ENCODE results near the gene DACT2.
"Not testable (repeated sequence)": the region's sequence is repeated elsewhere in the genome, so short reads cannot be mapped to it uniquely, and the experiment has no call there.

DACT2 gene

DNA sequence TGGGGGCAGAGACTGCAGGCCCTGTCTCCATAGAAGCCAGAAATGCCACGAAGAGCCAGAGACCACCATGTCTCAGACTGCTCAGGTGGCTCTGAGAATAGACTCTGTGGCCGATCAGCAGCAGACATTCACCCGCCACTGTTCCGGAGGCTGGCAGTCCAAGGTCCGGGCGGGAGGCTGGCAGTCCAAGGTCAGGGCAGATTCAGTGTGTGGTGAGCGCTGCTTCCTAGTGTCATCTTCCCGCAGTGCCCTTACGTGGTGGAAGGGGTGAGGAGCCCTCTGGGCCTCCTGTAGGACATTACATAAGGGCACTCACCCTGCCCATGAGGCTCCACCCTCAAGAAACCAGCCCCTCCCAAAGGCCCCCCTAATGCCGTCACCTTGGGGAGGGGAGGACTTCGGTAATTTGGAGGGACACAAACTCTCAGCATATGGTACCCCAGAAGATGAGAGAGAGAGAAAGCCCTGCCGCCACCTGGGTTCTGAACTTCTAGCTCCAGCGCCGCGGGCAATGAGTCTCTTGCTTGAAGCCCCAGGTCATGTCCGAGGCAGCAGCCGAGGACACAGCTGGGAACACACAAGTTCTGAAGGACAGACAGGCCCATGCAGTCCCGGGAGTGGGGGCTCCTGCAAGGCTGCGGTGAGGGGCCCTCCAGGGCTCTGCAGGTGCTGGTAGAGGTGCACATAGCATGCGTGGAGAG, 36.4 kb downstream of the DACT2 start:
- no peak for DNase-seq (ENCODE audit: low read depth)

DNA sequence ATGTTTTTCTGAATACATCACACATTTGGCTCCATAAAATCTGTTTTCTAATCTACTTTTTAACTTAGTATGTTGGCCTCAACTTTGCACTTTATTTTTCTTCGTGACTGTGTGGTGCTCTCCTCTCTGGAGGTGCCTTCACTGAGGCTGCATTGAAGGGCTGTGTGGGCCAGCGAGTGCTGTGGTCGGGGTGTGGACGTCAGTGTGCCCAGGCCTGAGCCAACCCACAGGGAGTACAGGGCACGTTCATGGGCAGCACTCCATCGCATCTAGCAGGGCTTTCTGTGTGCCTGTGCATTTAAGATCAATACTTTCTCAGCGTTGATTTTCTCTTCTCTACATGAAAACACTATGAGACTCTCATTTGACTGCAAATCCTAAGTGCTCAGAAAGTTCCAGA, 37.8 kb downstream of the DACT2 start:
- DNase-seq (ENCODE audit: low read depth): no peak

DNA sequence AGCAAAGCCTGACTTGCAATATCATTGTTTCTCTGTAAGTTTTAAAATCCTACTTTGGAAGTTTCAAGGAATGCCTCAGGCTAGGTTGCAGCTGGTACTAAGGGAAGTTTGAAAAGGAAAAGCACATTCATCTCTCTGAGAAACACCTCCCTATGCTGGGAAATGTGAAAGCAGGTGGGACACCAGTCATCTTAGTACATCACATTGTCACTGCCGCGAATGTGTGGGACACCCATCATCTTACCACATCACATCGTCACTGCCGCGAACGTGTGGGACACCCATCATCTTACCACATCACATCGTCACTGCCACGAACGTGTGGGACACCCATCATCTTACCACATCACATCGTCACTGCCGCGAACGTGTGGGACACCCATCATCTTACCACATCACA, 38.3 kb downstream of the DACT2 start:
- not testable (repeated sequence) for DNase-seq (ENCODE audit: low read depth)

DNA sequence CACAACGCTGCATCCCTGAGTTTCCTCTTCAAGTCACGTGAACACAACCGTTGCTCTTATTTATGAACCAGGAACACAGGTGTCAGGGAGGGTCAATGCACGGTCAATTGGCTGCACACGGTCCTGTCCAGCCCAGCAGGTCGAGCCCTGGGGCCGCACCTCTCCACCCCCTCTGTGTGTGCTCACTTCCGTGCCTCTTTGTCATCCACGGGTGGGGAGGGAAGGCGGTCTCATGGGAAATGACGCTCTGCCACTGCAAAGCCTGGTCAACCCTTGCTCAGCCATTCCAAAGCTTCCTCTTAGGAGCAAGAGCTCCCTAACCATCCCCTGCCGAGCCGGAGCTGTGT, 38.7 kb downstream of the DACT2 start:
- DNase-seq (ENCODE audit: low read depth): no peak

DNA sequence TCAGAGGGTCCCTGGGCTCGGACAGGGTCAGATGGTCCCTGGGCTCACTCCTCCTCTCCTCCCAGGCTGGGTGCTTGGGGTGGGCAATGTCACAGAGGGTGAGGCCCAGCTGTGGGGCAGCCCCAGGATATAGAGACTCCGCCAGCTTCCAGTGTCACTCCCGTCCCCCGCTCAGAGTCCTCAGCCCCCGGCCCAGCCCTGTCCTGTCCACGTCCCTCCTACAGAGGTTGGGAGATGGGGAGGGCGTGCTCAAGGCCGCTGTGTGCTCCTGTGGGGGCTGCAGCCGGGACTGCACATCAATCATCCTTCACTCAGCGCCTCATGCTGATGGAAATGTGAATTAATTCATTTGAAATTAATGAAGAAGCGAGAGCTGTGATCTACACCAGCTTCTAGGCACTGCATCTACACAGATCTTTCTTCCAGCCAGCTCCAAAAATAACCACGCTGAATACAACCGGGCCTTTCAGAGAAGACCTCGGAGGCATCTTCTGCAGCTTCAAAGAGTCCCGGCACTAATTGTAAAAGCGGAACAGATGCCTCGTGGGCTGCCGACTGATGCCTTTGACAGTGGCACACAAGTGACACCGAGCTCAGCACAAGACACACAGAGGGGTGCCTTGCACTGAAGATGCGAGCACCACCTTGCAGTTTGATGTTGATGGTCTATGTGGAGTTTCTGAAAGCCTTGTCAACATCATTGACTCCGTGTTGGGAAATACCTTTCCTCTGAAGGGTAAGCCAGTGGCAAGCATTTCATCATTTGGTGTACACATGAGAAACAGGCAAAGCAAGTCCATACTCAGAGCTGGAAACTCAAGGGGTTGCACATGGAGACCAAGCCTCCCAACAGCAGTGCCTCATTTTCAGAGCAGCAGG, 39.3 kb downstream of the DACT2 start:
- DNase-seq (ENCODE audit: low read depth): no peak

DNA sequence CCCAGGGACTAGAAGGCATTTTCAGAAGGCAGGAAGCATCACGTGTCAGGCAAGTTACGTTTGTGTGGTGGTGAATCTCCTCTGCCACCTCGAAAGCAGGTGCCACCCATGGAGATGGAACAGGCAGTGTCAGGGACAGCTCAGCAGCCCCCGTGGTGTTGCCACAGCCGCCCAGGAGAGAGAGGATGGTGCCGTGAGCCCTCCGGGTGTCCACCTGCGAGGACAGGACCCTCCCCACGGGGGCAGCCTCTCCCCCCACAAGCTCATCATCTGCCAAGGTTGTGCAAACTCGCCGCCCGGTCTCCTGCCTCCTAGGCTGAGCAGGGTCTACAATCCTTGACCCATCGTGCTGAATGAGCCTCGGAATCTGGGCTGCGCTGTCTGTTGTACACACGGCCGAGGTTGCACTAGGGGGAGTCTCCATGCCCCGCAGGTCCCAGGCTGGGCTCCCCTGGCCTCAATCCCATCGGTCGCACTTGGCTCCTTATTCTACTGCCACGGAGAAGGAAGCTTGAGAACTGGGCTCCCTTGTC, 40.1 kb downstream of the DACT2 start:
- no peak for DNase-seq (ENCODE audit: low read depth)

DNA sequence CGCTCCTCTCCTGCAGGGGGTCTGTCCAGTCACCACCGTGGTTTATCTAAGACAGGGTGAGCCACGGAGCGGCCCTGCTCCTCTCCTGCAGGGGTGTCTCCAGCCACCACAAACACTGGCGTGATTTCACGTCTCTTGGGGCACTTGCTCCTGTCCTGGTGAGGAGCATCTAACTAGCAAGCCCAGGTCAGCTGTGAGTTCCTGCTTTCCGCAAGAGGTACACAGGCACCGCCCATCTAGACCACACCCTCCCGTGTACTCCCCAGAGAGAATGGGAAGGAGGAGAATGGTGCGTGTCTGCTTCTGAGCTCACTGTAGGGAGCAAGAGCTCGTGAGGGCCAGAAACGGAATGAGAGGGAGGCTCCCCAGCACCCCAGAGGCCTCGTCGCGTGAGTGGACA, 40.7 kb downstream of the DACT2 start:
- DNase-seq (ENCODE audit: low read depth): no peak

DNA sequence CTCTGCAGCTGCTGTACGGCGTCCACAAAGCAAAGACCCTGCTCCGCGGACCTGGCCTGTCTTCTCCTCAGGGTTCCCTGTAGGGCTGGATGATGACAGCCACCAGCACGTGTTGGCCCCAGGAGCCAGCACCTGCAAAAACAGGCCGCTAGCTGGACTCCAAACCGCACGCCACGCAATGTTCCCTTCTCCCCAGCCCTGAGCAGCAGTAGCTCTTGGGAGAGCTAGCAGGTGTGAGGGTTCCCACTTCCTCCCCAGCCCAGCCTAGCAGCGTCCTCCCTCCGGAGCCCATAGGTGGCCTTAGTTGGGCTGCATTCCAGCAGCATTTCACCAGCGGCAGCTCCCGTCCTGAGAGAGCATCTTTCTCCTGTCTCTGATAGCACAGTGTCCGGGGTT, 42.3 kb downstream of the DACT2 start:
- DNase-seq (ENCODE audit: low read depth): no peak

DNA sequence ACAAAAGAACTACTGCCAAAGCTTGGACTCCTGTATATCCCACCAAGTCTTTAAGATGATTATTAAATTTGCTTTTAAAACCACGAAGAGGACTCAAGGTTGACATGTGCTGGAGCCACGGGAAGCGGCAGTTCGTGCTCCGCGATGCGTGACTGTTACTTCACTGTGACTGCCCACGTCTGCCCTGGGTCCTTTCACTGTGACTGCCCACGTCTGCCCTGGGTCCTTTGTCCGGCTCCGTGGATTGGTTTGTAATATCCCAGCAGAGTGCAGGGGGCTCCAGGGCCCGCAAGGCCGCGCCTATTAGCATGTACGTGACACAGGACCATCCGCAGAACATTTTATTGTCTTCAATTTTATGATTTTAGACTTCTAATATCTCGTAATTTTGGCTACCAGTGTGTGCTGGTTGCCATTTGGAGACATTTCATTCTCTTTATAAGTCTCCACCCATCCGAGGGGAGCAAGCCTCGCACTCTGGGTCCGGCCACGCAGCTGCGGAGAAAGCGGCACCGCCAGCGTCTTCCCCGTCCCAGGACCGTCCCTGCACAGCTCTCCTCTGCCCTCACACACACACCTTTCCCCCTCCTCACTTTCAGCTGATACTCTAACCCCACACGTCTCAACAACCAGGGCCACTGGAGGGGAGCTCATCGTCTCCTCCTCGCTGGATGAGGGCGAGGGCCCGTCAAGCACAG, 42.9 kb downstream of the DACT2 start:
- DNase-seq (ENCODE audit: low read depth): no peak

DNA sequence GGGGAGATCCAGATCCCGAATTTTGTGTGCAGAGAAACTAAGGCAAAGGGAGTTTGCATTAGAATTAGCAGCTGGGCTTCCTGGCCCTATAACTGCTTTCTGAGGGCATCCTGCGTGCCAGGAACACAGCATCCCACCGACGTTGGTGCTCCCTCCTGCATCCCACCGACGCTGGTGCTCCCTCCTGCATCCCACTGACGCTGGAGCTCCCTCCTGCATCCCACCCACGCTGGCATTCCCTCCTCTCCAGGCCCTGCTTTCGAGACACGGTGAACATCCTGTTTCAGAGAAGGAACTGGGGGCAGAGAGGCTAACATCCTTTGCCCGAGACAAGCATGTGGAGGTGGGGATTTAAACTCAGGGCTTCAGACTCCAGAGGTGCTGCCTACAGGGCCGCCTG, 44.4 kb downstream of the DACT2 start:
- DNase-seq (ENCODE audit: low read depth): no peak

DNA sequence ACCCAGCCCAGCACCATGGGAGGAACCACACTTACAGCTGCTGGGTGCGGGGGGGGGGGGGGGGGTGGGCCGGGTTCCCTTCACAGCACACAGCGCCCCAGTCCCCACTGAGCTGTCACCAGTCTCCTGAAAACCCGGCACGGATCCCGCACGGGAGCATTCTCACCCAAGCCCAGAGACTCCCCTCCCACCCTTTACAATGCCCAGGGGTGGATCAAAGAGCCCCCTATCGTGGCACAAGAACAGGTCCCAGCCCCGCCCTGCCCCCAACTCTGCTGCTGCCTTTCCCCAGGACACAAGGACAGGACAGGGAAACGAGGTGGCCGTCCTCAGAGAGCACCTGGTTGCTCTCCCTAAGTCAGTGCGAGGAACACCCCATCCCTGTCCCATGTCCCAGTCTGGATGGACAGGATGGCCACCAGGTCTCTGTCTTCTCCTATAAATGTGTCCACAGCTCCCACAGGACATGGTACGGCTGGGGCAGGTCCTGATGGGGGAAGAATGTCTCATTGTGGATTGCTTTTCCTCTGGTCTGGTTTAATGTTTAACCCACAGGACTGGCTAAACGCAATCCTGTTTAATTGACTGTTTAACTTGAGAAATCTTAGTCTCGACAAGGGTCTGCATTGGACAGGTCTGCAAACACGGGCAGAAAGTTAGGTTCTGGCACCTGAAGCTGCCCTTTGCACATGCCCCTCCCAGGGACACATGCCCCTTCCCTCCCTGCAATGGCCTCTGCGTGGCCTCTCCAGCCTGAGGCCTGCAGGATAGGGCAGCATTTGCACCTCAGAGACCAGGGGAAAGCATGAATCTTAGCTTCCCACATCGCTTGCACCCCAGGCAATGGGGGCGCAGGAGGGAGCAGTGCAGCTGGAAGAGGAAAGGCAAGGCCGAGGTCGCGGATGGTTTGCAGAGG, 45.3 kb downstream of the DACT2 start:
- no peak for DNase-seq (ENCODE audit: low read depth)

DNA sequence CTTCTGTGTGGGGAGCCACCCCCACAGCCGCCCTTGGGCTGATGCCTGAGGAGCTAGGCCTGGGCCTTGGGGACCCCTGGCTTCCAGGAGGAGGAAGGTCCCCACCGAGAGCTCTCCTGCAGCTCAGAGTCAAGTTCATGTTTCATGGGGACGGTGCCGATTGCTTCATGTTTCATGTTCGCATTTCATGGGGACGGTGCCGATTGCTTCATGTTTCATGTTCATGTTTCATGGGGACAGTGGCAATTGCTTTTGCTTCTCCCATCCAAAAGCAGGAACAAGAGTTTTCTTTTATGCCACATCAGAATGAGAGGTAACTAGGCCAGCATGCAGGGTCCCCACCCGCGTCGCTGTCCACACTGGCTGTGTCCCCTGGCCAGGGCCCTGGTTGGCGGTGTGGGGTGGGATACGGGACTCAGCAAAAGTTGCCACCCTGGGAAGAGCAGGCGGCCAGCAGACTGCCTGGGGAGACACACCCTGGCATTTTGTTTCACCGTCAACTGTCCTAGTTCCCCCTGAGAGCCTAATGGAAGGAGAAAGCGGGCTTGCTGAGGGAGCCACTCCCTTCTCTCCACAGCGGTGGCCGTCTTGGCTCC, 46.0 kb downstream of the DACT2 start:
- no peak for DNase-seq (ENCODE audit: low read depth)

DNA sequence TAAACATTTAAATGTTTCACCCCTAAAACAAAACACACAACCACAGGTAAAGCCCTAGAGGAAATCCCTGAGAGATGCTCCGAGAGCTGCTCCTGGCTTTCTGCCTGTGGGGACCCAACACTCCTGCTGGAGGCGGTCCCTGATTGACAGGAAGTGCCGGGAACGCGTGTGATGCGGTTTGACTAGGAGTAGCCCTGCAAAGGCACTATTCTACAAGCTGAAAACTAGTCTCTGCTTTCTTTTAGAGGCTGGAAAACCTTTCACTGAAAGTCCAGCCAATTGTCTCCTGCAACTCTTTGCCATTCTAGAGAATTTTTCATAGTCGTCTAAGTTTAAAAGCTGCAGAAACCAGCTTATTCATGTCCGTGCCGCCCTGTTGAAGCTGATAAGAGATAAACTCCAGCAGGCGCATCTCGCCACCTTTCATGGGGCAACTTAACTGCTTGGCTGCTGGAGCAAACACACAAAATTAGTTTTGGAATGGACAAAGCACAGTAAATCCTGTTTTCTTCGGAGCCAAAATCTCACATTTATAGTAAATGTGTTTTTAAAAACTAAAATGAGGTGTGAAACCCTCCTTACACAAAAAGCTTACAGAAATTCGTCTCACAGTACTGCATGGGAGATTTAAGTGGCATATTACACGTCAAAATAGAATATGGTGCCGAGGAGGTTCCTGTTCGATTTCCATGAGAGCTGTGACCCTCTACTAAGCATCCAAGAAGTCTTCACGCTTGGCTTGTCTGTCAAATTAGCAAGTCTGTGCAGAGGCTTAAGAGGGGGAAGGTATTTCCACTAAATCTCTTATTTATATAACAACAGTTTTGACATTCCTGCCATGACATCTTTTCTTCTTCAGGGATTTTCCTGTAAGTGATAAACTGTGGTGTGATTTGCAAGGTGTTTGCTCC, 46.9 kb downstream of the DACT2 start:
- no peak for DNase-seq (ENCODE audit: low read depth)

DNA sequence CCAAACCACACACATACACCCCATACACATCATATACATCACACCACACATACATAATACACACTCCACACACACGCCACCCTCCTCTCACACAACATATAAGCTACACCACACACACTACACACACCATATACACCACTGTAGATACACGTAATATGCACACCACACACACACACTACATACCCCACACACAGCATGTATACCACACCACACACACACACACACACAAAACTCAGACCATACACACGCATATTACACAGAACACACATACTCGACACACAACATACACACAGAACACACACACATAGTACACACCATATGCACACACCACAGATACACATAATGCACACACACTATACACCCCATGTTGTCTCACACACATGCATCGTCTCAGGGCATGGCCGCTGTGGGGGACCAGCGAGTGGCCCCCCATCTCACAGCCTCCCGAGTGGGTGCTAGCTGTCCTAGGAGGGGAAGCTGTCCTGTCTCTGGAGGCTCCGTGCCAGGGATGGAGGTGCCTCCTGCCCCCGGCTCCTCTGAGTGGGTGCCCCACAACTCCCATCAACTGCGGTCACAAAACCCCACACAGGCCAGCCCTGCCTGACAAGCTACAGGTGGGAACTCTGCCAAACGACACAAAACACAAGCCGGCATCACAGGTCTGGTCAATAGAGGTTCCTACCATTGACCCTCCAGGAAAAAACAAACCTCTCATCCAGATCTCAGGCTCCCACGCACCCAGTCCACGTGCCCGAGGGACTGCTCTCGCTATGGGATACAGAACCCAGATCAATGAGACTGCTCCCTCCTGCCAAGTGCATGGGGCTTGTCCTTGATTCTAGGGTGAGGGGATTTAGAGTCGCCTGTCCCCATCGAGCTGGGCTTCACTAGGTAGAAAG, 49.1 kb downstream of the DACT2 start:
- no peak for DNase-seq (ENCODE audit: low read depth)

DNA sequence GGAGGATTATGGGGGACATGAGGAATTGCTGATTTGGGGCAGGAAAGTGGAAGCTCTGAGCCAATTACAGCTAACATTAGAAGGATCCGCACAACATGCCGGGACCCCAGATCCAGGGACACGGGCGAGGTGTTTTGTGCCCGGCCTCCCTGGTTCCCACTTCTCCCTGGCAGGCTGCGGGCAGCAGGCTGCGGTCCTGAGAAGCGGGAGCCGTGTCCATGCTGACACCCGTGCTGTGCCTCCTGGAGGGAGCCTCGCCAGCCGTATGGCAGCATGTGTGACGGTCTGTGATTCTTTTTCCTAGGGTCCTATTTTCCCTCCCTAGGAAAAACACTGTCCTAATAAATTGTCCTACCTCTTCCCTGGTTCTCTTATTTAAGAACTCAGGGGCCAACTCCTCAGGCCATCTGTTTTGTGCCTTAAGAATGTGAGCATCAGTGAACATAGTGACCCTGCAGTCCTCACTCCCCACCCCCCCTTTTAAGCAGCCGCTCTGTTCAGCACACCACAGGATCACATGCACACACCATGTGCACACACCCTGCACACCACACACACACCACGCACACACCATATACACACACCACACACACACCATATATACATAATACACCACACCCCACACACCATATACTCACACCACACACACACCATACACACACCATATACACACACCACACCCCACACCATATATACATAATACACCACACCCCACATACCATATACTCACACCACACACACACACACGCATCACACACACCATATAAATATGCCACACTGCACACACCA, 49.9 kb downstream of the DACT2 start:
- DNase-seq (ENCODE audit: low read depth): no peak

DNA sequence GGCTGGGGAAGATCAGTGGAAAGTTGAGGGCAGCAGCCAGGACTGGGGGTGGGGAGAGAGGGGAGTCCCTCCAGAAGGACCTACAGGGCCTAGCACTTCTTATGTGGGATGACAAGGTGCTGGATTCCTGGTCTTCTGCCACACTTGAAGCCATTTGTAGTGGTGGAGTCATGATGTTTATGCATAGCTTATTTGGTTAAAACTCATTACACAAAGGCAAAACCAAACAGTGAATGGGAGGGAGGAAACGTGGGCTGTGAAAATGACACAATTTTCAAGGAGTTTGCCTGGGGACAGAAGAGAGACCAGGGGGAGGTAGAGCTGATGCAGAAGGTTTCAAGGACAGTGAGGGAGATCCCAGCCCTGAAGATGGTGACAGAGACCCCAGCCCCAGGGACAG, 50.8 kb downstream of the DACT2 start:
- DNase-seq (ENCODE audit: low read depth): no peak

DNA sequence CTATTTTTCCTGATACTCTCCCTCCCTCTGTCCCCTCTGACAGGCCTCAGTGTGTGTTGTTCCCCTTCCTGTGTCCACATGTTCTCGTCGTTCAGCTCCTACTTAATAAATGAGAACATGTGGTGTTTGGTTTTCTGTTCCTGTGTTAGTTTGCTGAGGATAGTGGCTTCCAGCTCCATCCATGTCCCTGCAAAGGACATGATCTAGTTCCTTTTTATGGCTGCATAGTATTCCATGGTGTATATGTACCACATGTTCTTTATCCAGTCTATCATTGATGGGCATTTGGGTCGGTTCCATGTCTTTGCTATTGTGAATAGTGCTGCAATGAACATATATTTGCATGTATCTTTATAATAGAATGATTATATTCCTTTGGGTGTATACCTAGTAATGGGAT, 51.8 kb downstream of the DACT2 start:
- DNase-seq (ENCODE audit: low read depth): not testable (repeated sequence)
